Loucy (cell line): Measurements from ENCODE around the gene SUCLG2.

Source experiments
- H2AFZ ChIP-seq: fragments of 200-600 bp; sonication (generic); 2 replicates; pipeline ENCODE4 v1.6.0; 2016; ENCODE audit warnings: antibody characterized with exemption, mild to moderate bottlenecking, low read length, moderate library complexity
- H3F3A ChIP-seq: fragments of 200-600 bp; 2 replicates; pipeline ENCODE4 v1.6.0; 2016; ENCODE audit warnings: antibody characterized with exemption, low read depth, mild to moderate bottlenecking
- H3K27me3 ChIP-seq: fragments of 200-600 bp; sonication (generic); 2 replicates; pipeline ENCODE4 v1.6.1; 2014; ENCODE audit warnings: low read length, mild to moderate bottlenecking; ENCODE audit not compliant: insufficient read depth, poor library complexity, severe bottlenecking
- H3K36me3 ChIP-seq: fragments of 200-600 bp; sonication (generic); 2 replicates; pipeline ENCODE4 v1.6.1; 2016; ENCODE audit warnings: low read length; ENCODE audit not compliant: insufficient read depth
- H3K4me1 ChIP-seq: fragments of 200-600 bp; sonication (generic); 2 replicates; pipeline ENCODE4 v1.5.1; 2014; ENCODE audit warnings: low read length, mild to moderate bottlenecking; ENCODE audit not compliant: insufficient read depth, poor library complexity, severe bottlenecking
- H3K4me2 ChIP-seq: fragments of 200-600 bp; sonication (generic); 2 replicates; pipeline ENCODE4 v1.6.0; 2014; ENCODE audit warnings: antibody characterized with exemption, low read length, low read depth, mild to moderate bottlenecking; ENCODE audit not compliant: poor library complexity, severe bottlenecking
- H3K4me3 ChIP-seq: fragments of 200-600 bp; sonication (generic); 2 replicates; pipeline ENCODE4 v1.5.1; 2014; ENCODE audit warnings: low read length, mild to moderate bottlenecking, mixed read lengths; ENCODE audit not compliant: poor library complexity, severe bottlenecking
- H3K79me2 ChIP-seq: fragments of 200-600 bp; sonication (generic); 2 replicates; pipeline ENCODE4 v1.6.1; 2014; ENCODE audit warnings: low read length; ENCODE audit not compliant: insufficient read depth
- H3K9ac ChIP-seq: fragments of 200-600 bp; sonication (generic); 2 replicates; pipeline ENCODE4 v1.6.0; 2014; ENCODE audit warnings: mild to moderate bottlenecking, low read depth, low read length, moderate library complexity; ENCODE audit not compliant: poor library complexity, severe bottlenecking
- H3K9me2 ChIP-seq: fragments of 200-600 bp; sonication (generic); replicated peaks from 2 replicates; pipeline ENCODE4 v1.6.1; 2016; ENCODE audit warnings: low read depth, low read length, mixed read lengths
- H3K9me3 ChIP-seq: fragments of 200-600 bp; sonication (generic); 2 replicates; pipeline ENCODE4 v1.6.1; 2014; ENCODE audit warnings: mild to moderate bottlenecking, antibody characterized with exemption, low read length, low read depth; ENCODE audit not compliant: insufficient read depth
- H4K20me1 ChIP-seq: fragments of 200-600 bp; sonication (generic); 2 replicates; pipeline ENCODE4 v1.6.0; 2014; ENCODE audit warnings: antibody characterized with exemption, low read length, mild to moderate bottlenecking; ENCODE audit not compliant: insufficient read depth, poor library complexity, severe bottlenecking
- CTCF ChIP-seq: fragments of 200-600 bp; sonication (generic); conservative IDR thresholded peaks from 2 replicates; pipeline ENCODE4 v1.5.1; 2014; ENCODE audit warnings: mild to moderate bottlenecking, antibody characterized with exemption, low read length
- EZH2phosphoT487 ChIP-seq: fragments of 200-600 bp; IDR thresholded peaks from 2 replicates; pipeline ENCODE4 v1.6.1; 2018; ENCODE audit warnings: antibody characterized with exemption, mild to moderate bottlenecking, moderate library complexity, borderline replicate concordance

The SUCLG2 gene

DNA sequence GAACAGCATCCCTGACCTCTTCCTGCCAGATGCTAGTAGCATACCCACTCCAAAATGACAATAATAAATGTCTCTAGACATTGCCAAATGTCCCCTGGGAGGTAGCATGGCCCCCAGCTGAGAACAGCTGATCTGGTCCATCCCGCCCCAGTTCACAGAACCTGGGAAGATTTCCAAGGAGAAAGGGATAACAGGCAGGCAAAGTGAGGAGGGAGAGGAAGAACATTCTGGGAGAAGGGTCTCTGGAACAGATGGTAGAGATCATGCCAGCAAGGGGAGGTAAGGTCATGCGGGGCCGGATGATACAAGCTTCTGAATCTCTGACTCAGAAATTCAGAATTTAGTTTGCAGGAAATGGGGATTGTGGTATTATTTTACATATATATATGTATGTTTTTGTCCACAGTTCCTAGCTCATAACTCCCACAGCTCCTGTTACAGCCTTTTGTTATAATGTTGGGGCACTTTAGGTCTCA is 192.7 kb downstream of the SUCLG2 start:
- TF ChIP-seq EZH2phosphoT487: no peak
- TF ChIP-seq CTCF: no peak
- no peaks in the 10 kb centered on the region for H3K36me3 ChIP-seq
- no peaks in the 10 kb centered on the region for H3K4me1 ChIP-seq
- no peaks in the 10 kb centered on the region for H4K20me1 ChIP-seq
- no peaks in the 10 kb centered on the region for H3K9me2 ChIP-seq
- no peak overlapping the region for H3K4me3 ChIP-seq
- no peak overlapping the region for H3K9ac ChIP-seq
- no peak overlapping the region for H3K4me2 ChIP-seq
- no peaks in the 10 kb centered on the region for H3K79me2 ChIP-seq
- no peaks in the 10 kb centered on the region for H3F3A ChIP-seq
- H3K27me3 ChIP-seq: no peaks in the 10 kb centered on the region
- H2AFZ ChIP-seq: no peak overlapping the region
- no peaks in the 10 kb centered on the region for H3K9me3 ChIP-seq

DNA sequence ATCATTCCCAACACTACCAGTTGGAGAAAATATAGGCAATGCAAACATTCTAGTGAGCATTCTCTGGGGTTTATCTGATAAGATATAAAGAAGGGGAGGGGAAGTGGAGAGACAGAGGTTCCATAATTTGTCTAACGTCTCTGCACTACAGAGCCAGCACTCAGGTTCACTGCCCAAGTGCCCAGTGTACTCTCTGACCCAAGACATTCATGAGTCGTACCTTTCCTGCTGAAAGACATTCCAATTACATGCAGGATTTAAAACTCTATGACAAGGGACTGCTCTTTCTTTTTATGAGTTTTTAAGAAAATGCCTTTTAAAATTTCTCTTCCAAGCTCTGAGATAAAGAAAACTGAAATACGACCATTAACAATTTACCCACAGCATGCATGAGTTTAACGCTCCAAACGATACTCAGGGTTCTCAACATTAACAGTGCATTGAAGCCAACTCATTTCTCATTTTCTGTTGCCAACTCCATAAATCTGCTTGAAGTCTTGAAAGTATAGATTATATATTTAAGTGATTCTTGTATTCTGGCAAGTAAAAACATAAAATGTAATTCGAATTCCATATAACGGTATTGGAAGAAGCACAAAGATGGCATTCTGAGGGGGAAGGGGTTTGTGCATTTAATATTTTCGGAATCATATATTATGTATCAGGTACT is 193.4 kb downstream of the SUCLG2 start:
- TF ChIP-seq EZH2phosphoT487: no peak
- TF ChIP-seq CTCF: no peak
- H3K9me3 ChIP-seq: no peaks in the 10 kb centered on the region
- H3K79me2 ChIP-seq: no peaks in the 10 kb centered on the region
- no peaks in the 10 kb centered on the region for H3K27me3 ChIP-seq
- no peak overlapping the region for H2AFZ ChIP-seq
- no peaks in the 10 kb centered on the region for H3K4me1 ChIP-seq
- H3F3A ChIP-seq: no peaks in the 10 kb centered on the region
- H3K9ac ChIP-seq: no peak overlapping the region
- H4K20me1 ChIP-seq: no peaks in the 10 kb centered on the region
- no peaks in the 10 kb centered on the region for H3K9me2 ChIP-seq
- no peak overlapping the region for H3K4me2 ChIP-seq
- no peak overlapping the region for H3K4me3 ChIP-seq
- H3K36me3 ChIP-seq: no peaks in the 10 kb centered on the region

- H2AFZ ChIP-seq: no peak overlapping the region
- H3K4me2 ChIP-seq: no peak overlapping the region
- no peaks in the 10 kb centered on the region for H3K9me2 ChIP-seq
- H3K4me3 ChIP-seq: no peak overlapping the region
- H3K36me3 ChIP-seq: no peaks in the 10 kb centered on the region
- H3F3A ChIP-seq: no peaks in the 10 kb centered on the region
- H3K9ac ChIP-seq: no peak overlapping the region
- no peaks in the 10 kb centered on the region for H4K20me1 ChIP-seq
- H3K9me3 ChIP-seq: no peaks in the 10 kb centered on the region
- no peaks in the 10 kb centered on the region for H3K27me3 ChIP-seq
- no peak for TF ChIP-seq CTCF
- no peak for TF ChIP-seq EZH2phosphoT487
- H3K4me1 ChIP-seq: no peaks in the 10 kb centered on the region
- no peaks in the 10 kb centered on the region for H3K79me2 ChIP-seq
Observed at GRCh38 chr3:67459796-67460195, 194.6 kb downstream of the SUCLG2 start.
